Osteoblast (primary cell): ENCODE measurements around the gene EDC4. TPM values are rescaled to one million over a fixed set of nuclear protein-coding genes. Genes with fewer than 3 reads are reported as not detected.

Experiments
- DNase-seq: peaks from one replicate; pipeline ENCODE4 v3.0.0; 2011; ENCODE audit warnings: low spot score, mixed read lengths; ENCODE audit not compliant: insufficient read length; ENCODE audit errors: missing footprints
- H2AFZ ChIP-seq: 2 replicates; pipeline ENCODE4 v1.6.0; 2011; ENCODE audit warnings: mild to moderate bottlenecking, low read length
- H3K27ac ChIP-seq: 2 replicates; pipeline ENCODE4 v1.5.1; 2011; ENCODE audit warnings: mild to moderate bottlenecking, low read depth, low read length, moderate library complexity
- H3K27me3 ChIP-seq: 2 replicates; pipeline ENCODE4 v1.6.0; 2012; ENCODE audit warnings: mild to moderate bottlenecking, control low read depth, inconsistent platforms, low read length, moderate library complexity; ENCODE audit not compliant: insufficient read depth
- H3K36me3 ChIP-seq: 2 replicates; pipeline ENCODE4 v1.5.1; 2011; ENCODE audit warnings: mild to moderate bottlenecking, low read length, control low read depth, moderate library complexity; ENCODE audit not compliant: insufficient read depth
- H3K4me1 ChIP-seq: 2 replicates; pipeline ENCODE4 v1.5.1; 2011; ENCODE audit warnings: mild to moderate bottlenecking, low read length, control low read depth, moderate library complexity; ENCODE audit not compliant: insufficient read depth
- H3K4me2 ChIP-seq: 2 replicates; pipeline ENCODE4 v1.6.0; 2011; ENCODE audit warnings: mild to moderate bottlenecking, low read length; ENCODE audit not compliant: insufficient read depth
- H3K4me3 ChIP-seq: fragments of 200-600 bp; sonication (generic); 3 replicates; pipeline ENCODE4 v1.5.1; 2012; ENCODE audit warnings: mild to moderate bottlenecking, low read length, inconsistent platforms; ENCODE audit not compliant: insufficient read depth
- H3K79me2 ChIP-seq: 2 replicates; pipeline ENCODE4 v1.6.0; 2012; ENCODE audit warnings: mild to moderate bottlenecking, low read length, control low read depth, inconsistent platforms; ENCODE audit not compliant: insufficient read depth
- H3K9me3 ChIP-seq: 2 replicates; pipeline ENCODE4 v1.5.1; 2011; ENCODE audit warnings: low read depth, low read length, control low read depth
- H4K20me1 ChIP-seq: 2 replicates; pipeline ENCODE4 v1.6.0; 2012; ENCODE audit warnings: mild to moderate bottlenecking, low read length, control low read depth; ENCODE audit not compliant: insufficient read depth
- CTCF ChIP-seq: IDR thresholded peaks from 2 replicates; pipeline ENCODE4 v1.5.1; 2011; ENCODE audit warnings: mild to moderate bottlenecking, low read depth, low read length, moderate library complexity; ENCODE audit errors: extremely low read depth
- total RNA-seq: library from RNA; depleted of rRNA; stranded (reverse); fragments of >200 nt; gene quantifications from 2 replicates; pipeline ENCODE4 v1.2.3, GENCODE V29; 2012

The EDC4 gene
- total RNA-seq, 1 donor: 60.8 TPM

- TF ChIP-seq CTCF: no peak
- Histone ChIP-seq H3K79me2 (peaks cover 94% of the 10 kb centered on the region), H3K36me3 (peaks cover 7% of the 10 kb centered on the region), H2AFZ (no peak overlapping the region), H4K20me1 (peaks cover 62% of the 10 kb centered on the region), H3K27me3 (no peaks in the 10 kb centered on the region), H3K4me1 (peaks cover 17% of the 10 kb centered on the region), H3K27ac (no peak overlapping the region), H3K9me3 (no peaks in the 10 kb centered on the region), H3K4me2 (no peak overlapping the region), H3K4me3 (no peak overlapping the region)
- DNase-seq: no peak
Measured at GRCh38 chr16:67853670-67854069, 19.2 kb upstream of the EDC4 start.

GRCh38 chr16:67855789-67856188 is 17.1 kb upstream of the EDC4 start:
- peaks cover 7% of the 10 kb centered on the region for H3K36me3 ChIP-seq
- H3K27ac ChIP-seq: no peak overlapping the region
- peaks cover 94% of the 10 kb centered on the region for H3K79me2 ChIP-seq
- DNase-seq: peak; percentile 58
- H3K27me3 ChIP-seq: no peaks in the 10 kb centered on the region
- no peak for TF ChIP-seq CTCF
- no peak overlapping the region for H3K4me2 ChIP-seq
- peaks cover 22% of the 10 kb centered on the region for H3K4me1 ChIP-seq
- no peak overlapping the region for H3K4me3 ChIP-seq
- no peak overlapping the region for H2AFZ ChIP-seq
- H4K20me1 ChIP-seq: peaks cover 57% of the 10 kb centered on the region
- no peaks in the 10 kb centered on the region for H3K9me3 ChIP-seq

GRCh38 chr16:67856927-67857546 is 15.8 kb upstream of the EDC4 start:
- no peaks in the 10 kb centered on the region for H3K9me3 ChIP-seq
- no peak for DNase-seq
- H3K27me3 ChIP-seq: no peaks in the 10 kb centered on the region
- H3K27ac ChIP-seq: peak overlapping the region; percentile 97
- no peak for TF ChIP-seq CTCF
- H3K4me1 ChIP-seq: peaks cover 34% of the 10 kb centered on the region
- peaks cover 17% of the 10 kb centered on the region for H3K36me3 ChIP-seq
- peaks cover 62% of the 10 kb centered on the region for H4K20me1 ChIP-seq
- peak overlapping the region; percentile 49 for H3K4me2 ChIP-seq
- H3K4me3 ChIP-seq: no peak overlapping the region
- H2AFZ ChIP-seq: no peak overlapping the region
- H3K79me2 ChIP-seq: peaks cover 94% of the 10 kb centered on the region

GRCh38 chr16:67857547-67858233 is 15.2 kb upstream of the EDC4 start:
- Histone ChIP-seq H3K4me2 (peak overlapping the region; percentile 49), H3K79me2 (peaks cover 96% of the 10 kb centered on the region), H4K20me1 (peaks cover 62% of the 10 kb centered on the region), H2AFZ (no peak overlapping the region), H3K4me1 (peaks cover 41% of the 10 kb centered on the region), H3K27me3 (no peaks in the 10 kb centered on the region), H3K36me3 (peaks cover 17% of the 10 kb centered on the region), H3K27ac (peak overlapping the region; percentile 97), H3K4me3 (no peak overlapping the region), H3K9me3 (no peaks in the 10 kb centered on the region)
- DNase-seq: peak; percentile 98
- TF ChIP-seq CTCF: no peak
